NCI-H524 (cell line): Measurements from ENCODE around the gene INTS15.
"Not testable (repeated sequence)": the region's sequence is repeated elsewhere in the genome, so short reads cannot be mapped to it uniquely, and the experiment has no call there.

Source experiments
- DNase-seq, 2 experiments: peaks; one replicate each; lab custom pipeline; 2025; lab: John Stamatoyannopoulos, UW

Gene INTS15

DNA sequence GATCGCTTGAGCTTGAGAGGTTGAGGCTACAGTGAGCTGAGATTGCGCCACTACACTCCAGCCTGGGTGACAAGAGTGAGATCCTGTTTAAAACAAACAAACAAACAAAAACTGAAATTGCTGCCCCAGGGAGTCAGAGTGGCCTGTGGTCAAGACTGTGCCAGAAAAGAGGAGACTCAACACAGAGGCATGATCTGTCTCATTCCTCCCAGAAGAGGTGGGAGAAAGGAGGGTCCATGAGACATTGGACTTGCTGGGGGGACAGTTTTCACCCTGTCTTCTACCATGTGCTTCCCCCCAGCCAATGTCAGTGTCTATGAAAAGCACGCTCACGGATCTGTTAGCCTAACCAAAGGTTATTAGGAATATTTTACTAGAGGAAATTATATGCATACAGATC, 28.8 kb downstream of the INTS15 start:
- DNase-seq = no peak

DNA sequence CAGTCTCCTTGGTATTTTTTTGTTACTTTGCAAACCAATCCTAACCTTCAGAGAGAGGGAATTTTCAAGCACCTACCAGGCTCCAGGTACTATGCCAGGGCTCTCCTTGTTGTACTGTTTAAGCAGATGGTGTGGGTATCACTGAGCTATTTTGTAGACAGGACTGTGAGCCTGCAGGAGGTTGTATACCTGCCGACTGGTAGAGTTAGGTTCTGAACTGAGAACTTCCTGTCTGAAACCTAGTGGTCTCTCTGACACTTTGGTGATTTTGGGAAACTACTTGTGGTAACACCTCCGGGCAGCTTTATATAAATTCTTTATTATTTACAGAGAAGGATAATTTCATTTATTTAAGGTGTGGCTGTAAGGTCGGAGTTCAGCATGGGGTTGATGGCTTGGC, 30.1 kb downstream of the INTS15 start:
- DNase-seq = no peak

DNA sequence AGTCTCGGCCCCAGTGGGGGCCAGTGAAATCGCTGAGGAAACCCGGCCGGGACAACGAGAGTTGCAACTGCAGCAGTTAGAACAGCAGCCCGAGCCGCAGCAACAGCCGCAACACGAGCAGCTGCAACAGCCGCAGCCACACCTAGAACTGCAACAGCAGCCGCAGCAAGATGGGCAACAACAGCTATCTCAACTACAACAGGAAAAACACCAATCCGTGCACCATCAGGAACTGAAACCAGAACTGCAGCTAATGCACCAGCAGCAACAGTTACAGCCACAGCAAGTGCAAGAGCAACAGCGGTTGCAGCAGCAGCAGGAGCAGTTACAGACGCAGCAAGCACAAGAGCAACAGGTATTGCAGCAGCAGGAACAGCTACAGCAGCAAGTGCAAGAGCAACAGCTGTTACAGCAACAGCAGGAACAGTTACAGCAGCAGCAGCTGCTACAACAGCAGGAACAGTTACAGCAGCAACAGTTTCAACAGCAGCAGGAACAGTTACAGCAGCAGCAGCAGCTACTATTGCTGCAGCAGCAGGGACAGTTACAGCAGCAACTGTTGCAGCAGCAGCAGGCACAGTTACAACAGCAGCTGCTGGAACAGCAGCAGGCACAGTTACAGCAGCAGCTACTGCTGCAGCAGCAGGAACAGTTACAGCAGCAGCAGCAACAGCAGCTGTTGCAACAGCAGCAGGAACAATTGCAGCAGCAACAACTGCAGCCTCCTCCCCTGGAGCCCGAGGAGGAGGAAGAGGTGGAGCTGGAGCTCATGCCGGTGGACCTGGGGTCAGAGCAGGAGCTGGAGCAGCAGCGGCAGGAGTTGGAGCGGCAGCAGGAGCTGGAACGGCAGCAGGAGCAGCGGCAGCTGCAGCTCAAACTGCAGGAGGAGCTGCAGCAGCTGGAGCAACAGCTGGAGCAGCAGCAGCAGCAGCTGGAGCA, 31.6 kb downstream of the INTS15 start:
- DNase-seq = no peak

DNA sequence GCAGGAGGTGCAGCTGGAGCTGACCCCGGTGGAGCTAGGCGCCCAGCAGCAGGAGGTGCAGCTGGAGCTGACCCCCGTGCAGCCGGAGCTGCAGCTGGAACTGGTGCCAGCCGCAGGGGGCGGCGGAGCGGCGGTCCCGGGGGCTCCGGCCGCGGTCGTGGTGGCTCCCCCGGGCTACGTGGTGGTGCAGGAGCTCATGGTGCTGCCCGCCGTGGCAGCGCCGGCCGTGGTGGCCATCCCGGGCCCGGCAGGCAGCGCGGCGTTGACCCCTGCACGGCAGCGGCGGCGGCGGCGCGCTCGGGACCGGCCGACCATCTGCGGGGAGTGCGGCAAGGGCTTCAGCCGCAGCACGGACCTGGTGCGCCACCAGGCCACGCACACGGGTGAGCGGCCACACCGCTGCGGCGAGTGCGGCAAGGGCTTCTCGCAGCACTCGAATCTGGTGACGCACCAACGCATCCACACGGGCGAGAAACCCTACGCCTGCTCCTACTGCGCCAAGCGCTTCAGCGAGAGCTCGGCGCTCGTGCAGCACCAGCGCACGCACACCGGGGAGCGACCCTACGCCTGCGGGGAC, 32.4 kb downstream of the INTS15 start:
- no peak for DNase-seq

DNA sequence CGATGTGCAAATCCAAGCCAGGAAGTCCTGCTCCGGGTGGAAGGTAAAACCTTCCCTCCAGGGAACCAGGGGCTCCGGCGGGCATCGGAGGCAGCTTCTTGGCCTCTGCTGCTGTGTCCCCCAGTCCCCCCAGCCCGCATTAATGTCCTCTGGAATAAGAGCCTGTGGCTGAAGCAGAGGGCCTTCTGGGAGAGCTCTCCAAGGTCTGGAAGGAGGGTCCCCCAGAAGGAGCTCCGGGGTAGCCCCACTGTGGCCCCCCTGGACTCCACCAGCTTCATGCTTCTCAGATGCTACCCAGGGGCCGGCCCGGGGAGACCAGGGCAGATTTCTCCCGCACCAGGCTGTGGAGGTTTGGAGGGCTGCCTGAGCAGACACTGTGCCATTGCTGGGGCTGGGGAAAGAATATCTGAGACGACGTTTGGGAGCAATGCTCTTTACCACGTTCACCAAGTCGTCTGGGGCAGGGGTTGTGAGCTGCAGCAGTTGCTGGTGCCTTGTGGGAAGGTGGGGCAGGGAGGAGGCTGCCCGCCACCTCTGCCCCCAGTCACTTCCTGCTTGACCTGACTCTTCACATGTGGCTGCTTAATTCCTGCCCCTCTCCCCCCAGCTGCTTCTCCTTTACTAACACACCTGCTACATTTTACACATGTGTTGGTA, 33.9 kb downstream of the INTS15 start:
- no peak for DNase-seq

DNA sequence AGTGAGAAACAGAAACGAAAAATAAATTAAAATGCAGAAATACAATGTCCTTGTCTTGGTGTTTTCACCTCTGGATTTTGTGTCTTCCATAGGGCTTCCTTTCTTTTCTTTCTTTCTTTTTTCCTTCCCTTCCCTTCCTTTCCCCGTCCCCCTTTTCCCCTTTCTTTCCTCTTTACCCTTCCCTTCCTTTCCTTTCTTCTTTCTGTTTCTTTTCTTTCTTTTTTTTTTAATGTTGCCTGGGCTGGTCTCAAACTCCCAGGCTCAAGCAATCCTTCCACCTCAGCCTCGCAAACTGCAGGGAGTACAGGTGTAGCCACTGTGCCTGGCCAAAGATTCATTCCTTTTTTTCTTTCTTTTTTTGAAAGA, 34.4 kb downstream of the INTS15 start:
- no peak for DNase-seq

DNA sequence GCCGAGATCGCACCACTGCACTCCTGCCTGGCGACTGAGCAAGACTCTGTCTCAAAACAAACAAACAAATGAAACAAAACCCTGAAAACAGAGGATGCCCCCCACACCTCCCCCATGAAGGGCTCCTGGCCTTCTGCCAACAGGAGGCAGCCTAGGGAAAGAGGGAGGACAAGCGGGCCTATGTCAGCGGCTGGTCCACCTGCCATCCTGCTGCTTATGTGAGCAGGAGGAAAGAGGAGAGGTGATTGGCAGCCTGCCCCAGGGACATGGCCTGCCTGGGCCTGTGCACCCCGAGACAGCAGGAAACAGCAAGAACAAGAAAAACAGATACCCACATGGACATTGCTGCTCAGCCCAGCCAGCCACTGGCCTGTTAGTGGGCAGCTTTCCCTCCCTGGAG, 38.2 kb downstream of the INTS15 start:
- DNase-seq = no peak

DNA sequence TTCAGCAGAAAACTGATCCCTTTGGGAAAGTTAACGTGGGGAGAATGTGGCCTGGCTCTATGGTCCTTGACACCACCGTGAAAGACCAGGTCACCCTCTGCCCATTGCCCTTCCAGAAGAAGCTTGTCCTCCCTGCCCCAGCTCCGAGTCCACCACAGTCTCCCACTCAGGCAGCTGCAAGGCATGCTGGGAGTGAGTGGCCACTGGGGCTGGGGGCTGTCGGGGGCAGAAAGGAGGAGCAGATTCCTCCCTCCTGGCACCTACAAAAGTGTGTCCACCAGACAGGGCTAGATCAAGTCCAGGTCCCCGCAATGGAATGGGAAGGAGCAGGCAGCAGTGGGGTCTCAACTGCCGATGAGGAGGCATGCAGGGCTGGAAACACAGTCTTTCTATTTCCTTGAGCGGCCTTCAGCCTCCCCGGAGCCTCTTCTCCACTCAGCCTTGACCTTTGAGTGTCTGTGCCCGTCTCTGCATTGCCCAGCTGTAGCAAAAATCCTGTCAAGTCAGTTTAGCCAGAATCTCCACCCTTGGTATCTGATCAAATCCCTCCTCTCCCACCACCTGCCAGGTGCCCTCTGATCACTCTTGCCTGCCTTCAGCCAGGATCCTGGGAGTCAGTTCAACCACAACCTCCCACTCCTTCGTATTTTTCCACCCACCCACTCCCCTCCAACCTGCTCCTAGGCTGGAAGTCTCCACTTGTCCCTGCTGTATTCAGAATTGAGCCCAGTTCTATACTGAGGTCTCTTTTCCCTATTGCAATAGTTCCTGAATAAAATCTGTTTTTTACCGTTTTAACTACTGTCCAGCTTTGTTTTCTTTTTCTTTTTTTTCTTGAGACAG, 40.4 kb downstream of the INTS15 start:
- DNase-seq = no peak

DNA sequence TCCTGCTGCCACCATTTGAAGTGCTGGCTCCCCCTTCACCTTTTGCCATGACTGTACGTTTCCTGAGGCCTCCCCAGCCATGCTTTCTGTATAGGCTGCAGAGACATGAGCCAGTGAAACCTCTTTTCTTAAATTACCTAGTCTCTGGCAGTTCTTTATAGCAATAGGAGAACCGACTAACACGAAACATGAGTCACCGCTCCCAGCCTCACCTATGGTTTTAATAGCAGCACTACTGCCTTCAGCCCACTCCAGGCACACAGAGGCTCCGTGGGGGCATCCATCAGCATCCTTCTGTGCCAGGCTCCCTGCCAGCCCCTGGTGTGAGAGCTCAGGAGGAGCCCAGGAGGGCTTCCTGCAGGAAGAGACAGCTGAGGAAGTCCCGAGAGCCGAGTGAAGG, 41.8 kb downstream of the INTS15 start:
- DNase-seq = no peak

DNA sequence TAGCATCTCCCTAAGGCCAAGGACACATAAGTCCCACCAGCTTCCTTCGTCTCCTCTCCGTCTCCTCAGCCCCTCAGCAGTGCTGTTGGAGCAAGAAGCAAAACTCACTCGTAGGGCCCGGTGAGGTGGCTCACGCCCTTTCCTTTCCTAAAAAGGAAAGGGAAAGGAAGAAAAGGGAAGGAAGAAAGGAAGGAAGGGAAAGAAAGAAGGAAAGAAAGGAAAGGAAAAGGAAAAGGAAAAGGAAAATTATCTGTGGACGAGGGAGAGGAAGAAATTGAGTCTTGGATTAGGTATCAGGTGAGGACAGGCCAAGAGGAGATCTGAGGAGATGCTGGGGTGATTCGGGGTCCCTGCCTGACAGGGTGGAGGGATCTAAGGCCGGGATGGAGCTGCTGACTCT, 44.2 kb downstream of the INTS15 start:
- DNase-seq = no peak

DNA sequence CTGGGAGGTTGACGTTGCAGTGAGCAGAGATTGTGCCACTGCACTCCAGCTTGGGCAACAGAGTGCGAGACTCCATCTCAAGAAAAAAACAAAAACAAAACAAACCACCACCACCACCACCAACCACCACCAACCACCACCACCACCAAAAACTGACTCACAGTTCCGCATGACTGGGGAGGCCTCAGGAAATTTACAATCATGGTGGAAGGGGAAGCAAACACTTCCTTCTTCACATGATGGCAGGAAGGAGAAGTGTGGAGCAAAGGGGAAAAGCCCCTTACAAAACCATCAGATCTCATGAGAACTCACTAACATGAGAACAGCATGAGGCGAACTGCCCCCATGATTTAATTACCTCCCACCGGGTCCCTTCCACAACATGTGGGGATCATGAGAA, 45.1 kb downstream of the INTS15 start:
- not testable (repeated sequence) for DNase-seq

DNA sequence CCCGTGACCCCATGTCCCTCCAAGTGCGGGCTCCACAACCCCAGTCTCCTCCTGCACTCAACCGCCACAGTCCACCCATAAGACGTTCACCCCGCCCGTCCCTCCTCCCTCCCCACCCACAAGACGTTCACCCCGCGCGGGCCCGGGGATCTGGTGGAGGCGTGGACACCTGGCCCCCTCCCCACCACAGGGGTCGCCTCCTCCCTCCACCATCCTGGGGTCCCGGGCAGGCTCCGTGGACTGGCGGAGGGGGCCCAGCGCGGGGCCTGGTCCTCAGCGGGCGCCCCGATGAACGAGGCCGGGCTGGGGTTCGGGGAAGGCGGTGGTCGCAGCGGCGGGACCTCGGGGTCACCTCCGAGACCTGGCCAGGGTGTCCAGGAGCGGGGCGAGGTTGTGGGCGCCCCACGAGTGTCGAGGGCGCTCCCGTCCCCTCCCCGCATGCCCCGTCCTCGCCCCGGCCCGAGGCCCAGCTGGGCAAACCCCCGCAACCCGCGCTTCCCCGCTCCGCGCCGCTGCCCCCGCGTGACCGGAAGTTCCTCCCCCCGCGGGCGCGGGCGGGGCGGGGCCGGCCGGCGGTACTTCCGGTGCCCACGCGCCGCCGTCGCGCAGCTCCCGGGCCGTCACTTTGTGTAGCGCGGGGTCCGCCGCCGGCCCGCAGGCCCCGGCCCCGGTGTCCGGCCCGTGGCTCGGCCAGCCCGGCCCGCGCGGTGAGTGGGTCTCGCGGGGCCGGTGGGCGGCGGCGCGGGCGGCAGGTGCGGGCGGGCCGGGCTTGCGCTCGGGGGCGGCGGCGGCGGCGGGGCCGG, 47.1 kb downstream of the INTS15 start, which contains the start of gene ZNF316:
Gene ZNF316, plus strand, starts transcription at position 578 of the 803 bp plus-strand sequence. CDS start 5,092 bp downstream, outside the sequence.
- DNase-seq = peak in 1 of 2 experiments; percentile 46

DNA sequence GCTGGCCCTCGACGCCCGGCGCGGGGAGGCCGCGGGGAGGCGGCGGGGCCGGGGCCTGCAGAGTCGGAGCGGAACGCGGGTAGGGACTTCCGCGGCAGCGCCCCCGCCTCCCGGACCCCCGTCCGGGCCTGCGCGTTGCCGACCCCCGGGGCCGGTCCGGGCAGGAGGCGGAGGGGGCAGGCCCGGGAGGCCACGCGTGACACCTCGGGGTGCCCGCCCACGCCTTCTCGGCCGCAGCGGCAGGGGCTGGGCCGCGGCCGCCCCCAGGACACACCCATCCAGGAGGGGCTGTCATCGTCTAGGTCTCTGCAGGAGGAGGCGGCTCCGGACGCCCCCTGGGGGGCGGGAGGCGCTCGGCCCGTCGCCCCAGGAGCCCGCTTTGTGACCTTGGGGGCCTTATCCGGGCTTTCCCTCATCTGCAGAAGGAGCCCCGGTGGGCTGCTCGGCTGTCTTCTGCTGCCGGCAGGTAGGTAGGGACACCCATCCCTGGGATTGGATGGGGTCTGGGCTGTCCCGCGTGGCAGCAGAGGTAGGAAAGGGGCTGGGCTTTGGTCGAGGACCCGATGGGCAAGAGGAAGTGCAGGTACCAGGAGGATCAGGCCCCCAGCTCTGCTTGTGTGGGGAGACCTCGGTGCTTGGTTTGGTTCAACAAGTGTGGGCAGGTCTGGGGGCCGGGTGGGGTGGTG, 47.9 kb downstream of the INTS15 start:
- DNase-seq = peak; percentile 10 to 38

DNA sequence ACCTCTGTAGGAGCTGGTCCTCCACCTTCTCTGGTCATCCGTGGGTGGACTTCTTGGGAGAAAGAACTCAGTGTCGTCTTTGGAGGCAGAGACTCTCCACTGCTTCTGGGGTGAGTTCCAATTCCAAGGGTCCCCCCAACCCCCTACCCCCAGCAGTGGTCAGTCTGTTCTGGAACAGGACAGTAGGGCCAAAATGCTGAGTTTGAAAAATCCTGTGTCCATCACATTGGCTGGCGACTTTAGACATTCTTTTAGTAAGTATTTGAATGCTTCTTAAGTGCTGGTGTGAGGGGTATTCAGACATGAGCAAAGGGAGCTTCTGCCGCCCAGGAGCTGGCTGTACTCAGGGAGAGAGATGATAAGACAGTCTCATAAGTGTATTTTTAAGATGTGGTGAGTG, 49.2 kb downstream of the INTS15 start:
- no peak for DNase-seq

DNA sequence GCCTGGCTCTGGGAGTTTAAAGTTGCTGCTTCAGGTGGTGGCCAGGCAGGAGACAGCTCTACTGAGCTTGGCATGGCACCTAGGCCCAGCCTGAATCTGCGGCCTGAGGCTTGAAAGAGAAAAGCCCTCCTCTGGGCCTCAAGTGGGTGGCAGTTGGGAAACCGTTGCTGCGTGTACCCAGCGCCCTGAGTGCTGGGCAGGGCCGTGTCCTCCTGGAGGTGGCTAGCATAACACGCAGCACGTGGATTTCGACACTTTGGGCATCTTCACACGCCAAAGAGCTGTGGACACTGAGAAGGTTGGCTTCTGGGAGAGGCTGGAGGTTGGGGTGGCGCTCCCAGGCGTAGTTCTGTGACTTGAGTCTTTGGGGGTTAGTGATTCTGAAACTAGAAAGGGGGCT, 49.8 kb downstream of the INTS15 start:
- no peak for DNase-seq

DNA sequence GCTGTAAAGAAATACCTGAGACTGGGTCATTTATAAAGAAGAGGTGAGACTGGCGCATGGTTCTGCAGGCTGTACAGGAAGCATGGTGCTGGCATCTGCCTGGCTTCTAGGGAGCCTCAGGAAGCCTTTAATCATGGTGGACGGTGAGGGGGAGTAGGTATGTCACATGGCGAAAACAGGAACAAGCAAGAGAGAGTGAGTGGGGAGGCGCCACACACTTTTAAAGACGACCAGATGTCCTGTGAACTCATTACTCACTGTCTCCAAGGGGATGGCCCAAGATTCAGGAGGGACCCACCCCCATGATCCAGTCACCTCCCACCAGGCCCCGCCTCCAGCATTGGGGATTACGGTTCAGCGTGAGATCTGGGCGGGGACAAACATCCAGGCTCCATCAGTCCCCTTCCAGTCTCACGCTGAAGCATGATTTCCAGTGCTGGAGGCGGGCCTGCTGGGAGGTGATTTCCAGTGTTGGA, 50.5 kb downstream of the INTS15 start:
- DNase-seq = no peak

DNA sequence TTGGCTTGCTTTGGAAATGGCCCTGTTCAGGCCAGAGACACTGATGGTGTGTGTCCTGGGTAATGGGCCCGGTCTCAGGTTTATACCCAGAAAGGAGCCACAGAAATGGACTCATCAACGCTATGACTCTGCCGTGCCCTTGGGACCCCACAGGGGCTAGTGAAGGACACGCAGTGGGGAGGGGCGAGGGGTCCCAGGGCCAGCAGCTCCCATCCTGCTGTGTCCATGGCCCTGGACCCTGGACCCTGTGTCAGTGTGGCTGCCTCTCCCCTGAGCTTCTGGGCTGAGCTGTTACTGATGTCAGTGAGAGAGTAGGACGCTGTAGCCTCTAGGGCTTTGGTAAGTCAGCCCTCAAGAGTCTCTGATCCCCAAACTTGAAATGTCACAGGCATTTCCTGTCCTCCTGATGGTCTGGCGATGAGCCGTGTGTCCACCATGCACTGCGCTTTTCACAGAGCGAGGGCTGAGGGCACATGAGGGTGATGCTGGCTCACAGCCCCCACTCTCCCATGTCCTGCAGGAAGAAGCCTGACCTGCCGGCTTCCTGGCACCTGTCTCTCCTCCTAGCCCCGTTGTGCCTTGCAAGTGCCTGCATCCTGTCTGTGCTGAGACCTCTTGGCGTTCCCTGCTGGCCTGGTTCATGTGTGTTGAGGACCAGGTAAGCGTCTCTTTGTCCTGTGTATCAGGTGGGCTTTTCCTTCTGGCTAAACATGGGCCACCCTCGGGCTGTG, 51.6 kb downstream of the INTS15 start:
- no peak for DNase-seq

DNA sequence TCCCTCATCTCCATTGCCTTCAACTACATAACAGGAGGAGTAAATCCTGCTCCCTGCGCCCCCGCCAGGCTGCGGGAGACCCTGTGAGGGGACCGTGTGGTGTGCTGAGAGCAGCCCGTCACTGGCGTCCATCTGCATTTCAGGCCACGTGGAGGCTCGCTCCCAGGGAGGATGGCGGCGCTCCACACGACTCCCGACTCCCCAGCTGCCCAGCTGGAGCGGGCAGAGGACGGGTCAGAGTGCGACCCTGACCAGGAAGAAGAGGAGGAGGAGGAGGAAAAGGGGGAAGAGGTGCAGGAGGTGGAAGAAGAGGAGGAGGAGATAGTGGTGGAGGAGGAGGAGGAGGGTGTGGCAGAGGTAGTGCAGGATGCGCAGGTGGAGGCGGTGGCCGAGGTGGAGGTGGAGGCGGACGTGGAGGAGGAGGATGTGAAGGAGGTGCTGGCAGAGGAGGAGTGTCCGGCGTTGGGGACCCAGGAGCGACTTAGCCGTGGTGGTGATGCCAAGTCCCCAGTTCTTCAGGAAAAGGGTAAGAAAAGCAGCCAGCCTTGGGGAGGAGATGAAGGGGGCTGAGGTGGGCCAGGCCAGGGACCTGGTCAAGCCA, 52.5 kb downstream of the INTS15 start:
- DNase-seq = no peak
